ENCODE measurements around the gene TEKTIP1. TPM values are rescaled to one million over a fixed set of nuclear protein-coding genes. Genes with fewer than 3 reads are reported as not detected.

Gene TEKTIP1
- total RNA-seq, 1 experiment from 2014 or later = 1.3 TPM

DNA sequence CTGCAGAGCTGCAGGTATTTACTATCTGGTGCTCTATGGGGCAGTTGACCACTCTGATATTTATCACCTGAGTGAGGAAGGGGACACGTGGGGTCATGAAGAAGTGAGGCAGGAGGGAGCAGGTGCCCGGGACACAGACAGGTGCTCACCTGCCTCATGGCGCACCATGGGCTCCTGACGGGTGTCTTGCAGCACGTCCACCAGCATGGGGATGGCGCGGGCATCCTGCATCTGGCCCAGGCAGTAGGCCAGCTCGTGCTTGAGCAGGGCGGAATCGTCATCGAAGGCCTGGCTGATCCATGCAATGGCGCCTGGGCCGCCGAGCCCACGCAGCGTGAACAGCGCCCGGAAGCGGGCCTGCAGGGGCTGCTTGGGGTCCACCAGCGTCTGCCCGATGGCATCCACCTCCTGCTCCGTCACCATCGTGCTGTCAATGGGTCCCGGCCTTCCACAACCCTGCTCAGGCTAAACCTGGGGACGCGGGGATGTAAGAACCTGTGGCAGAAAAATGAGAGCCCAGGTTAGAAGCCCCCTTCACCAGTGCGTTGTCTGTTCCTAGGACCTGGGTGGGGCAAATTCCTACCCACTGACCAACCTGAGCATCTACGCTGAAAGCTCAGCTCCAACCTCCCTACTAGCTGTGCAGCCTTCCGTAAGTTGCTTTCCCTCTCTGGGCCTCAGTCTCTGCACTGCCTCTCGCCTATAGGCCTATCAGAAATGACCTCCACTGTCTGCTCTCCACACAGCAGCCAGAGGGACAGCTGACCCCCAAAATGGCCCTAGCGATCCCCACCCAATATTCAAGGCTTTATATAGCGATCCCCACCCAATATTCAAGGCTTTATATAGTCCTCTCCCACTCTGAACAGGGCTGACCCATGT is 42.3 kb upstream of the TEKTIP1 start:
- Histone ChIP-seq H3K4me2 (ENCODE audit: insufficient read depth, insufficient read length, low read length) (no peak overlapping the region), H2BK20ac (ENCODE audit: low read depth, low read length, poor library complexity, severe bottlenecking) (no peak overlapping the region), H3K23ac (ENCODE audit: insufficient read length, low read depth, low read length) (no peak overlapping the region), H3K79me2 (ENCODE audit: insufficient read depth, low read length) (peaks cover 10% of the 10 kb centered on the region), H3K79me1 (ENCODE audit: insufficient read depth, low read depth, low read length, poor library complexity, severe bottlenecking) (no peaks in the 10 kb centered on the region), H2BK15ac (ENCODE audit: low read depth, low read length) (no peak overlapping the region), H3K9ac (ENCODE audit: extremely low read depth, insufficient read length, low read length) (no peak overlapping the region), H2AK5ac (ENCODE audit: insufficient read length, low read length) (no peak overlapping the region), H4K20me1 (ENCODE audit: control insufficient read depth, insufficient read depth, insufficient read length) (no peaks in the 10 kb centered on the region), H3K27ac (ENCODE audit: insufficient read length, low read depth, low read length) (no peak overlapping the region), H2BK12ac (ENCODE audit: insufficient read length, low read depth, low read length) (no peak overlapping the region), H3K4me1 (ENCODE audit: insufficient read depth, low read length) (no peaks in the 10 kb centered on the region), H3K27me3 (ENCODE audit: insufficient read depth, low read length) (no peaks in the 10 kb centered on the region), H4K5ac (ENCODE audit: insufficient read length, low read depth, low read length) (no peak overlapping the region), H2AFZ (ENCODE audit: low read length) (no peak overlapping the region), H4K8ac (replicated peaks; ENCODE audit: insufficient read length, low read depth, low read length) (no peak overlapping the region), H2BK5ac (ENCODE audit: insufficient read length, low read length) (no peak overlapping the region), H2BK120ac (ENCODE audit: low read depth, low read length, poor library complexity, severe bottlenecking) (no peak overlapping the region), H3T11ph (ENCODE audit: low read length) (no peak overlapping the region), H3K18ac (ENCODE audit: insufficient read length, low read depth, low read length) (no peak overlapping the region), H4K91ac (ENCODE audit: insufficient read length, low read depth, low read length) (no peak overlapping the region), H3K23me2 (ENCODE audit: insufficient read length, low read depth, low read length, poor library complexity, severe bottlenecking) (peaks cover 6% of the 10 kb centered on the region), H3K9me3 (ENCODE audit: control insufficient read depth, low read depth, low read length) (no peaks in the 10 kb centered on the region), H3K14ac (ENCODE audit: insufficient read depth, low read length) (no peak overlapping the region), H3K56ac (ENCODE audit: insufficient read length, low read depth, low read length) (no peak overlapping the region), H3K4ac (ENCODE audit: low read depth, low read length) (no peak overlapping the region)
- no peak for DNase-seq
- no peak overlapping the region for H3K27ac Mint-ChIP-seq
- no peaks in the 10 kb centered on the region for H3K27me3 Mint-ChIP-seq (ENCODE audit: low read depth)
- peaks cover 20 to 48% (median 41%) of the 10 kb centered on the region in 3 experiments; a peak in 6 of 7 replicates for H3K36me3 Mint-ChIP-seq (ENCODE audit: insufficient read depth in 1 of 3, low read depth in 3 of 3)
- WGBS (ENCODE audit: extremely low coverage, insufficient read length, low lambda C conversion rate) = no CpG with 5 or more reads among the region's 32 CpGs
- no peaks in the 10 kb centered on the region; a peak in 1 of 5 replicates for H3K9me3 Mint-ChIP-seq
- TF ChIP-seq, protein P1, sequence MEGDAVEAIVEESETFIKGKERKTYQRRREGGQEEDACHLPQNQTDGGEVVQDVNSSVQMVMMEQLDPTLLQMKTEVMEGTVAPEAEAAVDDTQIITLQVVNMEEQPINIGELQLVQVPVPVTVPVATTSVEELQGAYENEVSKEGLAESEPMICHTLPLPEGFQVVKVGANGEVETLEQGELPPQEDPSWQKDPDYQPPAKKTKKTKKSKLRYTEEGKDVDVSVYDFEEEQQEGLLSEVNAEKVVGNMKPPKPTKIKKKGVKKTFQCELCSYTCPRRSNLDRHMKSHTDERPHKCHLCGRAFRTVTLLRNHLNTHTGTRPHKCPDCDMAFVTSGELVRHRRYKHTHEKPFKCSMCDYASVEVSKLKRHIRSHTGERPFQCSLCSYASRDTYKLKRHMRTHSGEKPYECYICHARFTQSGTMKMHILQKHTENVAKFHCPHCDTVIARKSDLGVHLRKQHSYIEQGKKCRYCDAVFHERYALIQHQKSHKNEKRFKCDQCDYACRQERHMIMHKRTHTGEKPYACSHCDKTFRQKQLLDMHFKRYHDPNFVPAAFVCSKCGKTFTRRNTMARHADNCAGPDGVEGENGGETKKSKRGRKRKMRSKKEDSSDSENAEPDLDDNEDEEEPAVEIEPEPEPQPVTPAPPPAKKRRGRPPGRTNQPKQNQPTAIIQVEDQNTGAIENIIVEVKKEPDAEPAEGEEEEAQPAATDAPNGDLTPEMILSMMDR (conservative IDR thresholded peaks at IDR 0.05) = no peak
- peaks cover 7 to 10% of the 10 kb centered on the region in 2 experiments for H3K4me1 Mint-ChIP-seq
- H3K4me3 Mint-ChIP-seq = no peak overlapping the region
